Activated CD4-positive, alpha-beta T cell treated with anti-CD3 and anti-CD28 coated beads, Interleukin-2, amount 50 U/mL, for 1 hour (primary cell): ENCODE data around the gene RBM7.

Experiments used
- DNase-seq: peaks from one replicate; pipeline ENCODE4 v3.0.0-alpha.2; 2020

The RBM7 gene, protein sequence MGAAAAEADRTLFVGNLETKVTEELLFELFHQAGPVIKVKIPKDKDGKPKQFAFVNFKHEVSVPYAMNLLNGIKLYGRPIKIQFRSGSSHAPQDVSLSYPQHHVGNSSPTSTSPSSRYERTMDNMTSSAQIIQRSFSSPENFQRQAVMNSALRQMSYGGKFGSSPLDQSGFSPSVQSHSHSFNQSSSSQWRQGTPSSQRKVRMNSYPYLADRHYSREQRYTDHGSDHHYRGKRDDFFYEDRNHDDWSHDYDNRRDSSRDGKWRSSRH

DNA sequence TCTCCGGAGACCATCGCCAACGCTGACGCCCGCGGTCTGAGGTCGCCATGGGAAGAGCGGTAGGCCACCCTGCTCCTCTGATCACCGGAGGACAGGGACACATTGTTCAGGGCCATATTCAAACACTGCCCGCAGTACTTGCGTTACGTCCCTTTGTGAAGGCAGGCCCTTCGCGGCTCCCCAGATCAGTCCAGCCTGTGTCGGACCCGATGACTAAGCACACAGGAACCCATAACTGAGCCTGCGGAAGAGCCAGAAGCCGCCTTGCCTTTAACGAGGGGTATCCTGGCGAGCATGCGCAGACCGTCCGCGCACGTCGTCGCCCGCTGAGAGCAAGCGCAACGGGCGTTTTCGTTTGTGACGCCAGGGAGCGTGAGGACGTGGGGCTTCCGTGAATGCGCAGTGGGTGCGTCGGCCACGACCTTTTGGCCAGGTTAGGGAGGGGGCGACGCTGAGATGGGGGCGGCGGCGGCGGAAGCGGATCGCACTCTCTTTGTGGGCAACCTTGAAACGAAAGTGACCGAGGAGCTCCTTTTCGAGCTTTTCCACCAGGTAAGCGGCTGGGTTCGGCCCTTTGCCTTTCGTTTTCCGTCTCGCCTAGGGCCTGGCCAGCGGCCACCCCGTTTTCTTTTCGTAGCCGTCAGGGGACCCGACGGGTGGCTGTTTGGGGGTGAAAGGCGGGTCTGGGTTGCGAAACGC, at the start of gene RBM7, which contains the start of gene C11orf71:
RBM7 (plus strand) TSS at position 451 of the 699 bp plus-strand sequence; CDS start at position 457, 6 bp downstream.
C11orf71 (minus strand) TSS at position 296 of the 699 bp plus-strand sequence; CDS start at position 116, 180 bp downstream.
- DNase-seq: peak; percentile 98

- no peak for DNase-seq
These were observed 47.0 kb upstream of the RBM7 start for GRCh38 chr11:114353443-114353842.

DNA sequence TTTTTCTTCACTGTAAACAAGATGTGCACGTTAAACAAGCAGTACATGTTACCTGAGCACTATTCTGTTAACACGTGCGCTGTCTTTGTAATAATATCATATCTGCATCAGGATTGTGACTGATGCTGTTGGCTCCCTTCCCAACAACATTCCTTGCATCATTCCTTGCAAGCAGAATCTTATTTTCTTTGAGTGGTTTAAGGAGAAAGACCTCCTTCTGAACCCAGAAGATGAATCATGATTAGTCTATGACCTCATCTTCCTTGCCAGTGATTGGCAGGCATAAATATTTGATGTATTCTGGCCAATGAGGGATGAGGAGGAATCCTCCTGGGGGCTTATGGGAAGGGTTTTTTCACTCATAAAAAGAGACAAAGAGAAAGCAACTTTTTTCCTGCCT, 46.4 kb upstream of the RBM7 start:
- no peak for DNase-seq

DNA sequence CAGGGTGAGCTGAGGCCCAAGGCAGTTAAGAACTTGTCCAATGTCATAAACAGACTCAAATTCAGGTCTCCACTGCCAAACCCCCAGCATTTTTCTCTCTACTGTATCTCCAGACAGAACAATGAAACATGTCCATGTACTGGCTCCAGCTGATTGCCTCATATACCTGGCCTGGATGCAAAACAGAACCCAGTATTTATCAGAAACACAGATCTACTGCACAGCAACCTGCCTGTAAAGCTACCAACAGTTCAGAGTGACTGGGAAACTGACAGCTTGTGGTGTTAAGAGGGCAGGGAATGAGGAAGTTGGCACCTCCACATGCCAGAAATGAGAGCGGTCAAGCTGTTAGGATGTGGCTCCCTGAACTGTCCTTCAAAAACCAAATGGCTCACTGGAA, 41.8 kb upstream of the RBM7 start:
- DNase-seq: no peak

GRCh38 chr11:114359342-114359741, 41.1 kb upstream of the RBM7 start:
- no peak for DNase-seq

DNA sequence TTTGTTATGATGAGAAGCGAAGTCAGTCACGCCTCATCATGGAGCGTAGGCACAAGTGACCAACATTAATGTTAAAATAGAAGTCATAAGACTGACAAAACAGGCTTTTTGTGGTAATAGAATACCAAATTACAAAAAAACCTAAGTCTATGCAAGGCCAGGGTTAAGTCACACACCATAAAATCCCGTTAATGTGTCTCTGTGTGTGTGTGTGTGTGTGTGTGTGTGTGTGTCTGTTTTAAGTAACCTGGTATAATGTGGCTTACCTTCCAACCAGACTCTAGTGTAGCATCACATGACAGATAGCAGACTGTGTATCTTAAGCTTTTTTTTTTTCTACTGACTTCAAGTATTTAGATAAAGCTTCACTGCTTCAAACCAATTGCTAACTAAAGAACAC, 38.1 kb upstream of the RBM7 start:
- no peak for DNase-seq

- DNase-seq: no peak
These were observed 37.5 kb upstream of the RBM7 start for GRCh38 chr11:114362958-114363357.

- no peak for DNase-seq
These were observed 33.9 kb upstream of the RBM7 start for GRCh38 chr11:114366331-114367243.

- DNase-seq: no peak
These were observed 33.1 kb upstream of the RBM7 start for GRCh38 chr11:114367244-114367957.

DNA sequence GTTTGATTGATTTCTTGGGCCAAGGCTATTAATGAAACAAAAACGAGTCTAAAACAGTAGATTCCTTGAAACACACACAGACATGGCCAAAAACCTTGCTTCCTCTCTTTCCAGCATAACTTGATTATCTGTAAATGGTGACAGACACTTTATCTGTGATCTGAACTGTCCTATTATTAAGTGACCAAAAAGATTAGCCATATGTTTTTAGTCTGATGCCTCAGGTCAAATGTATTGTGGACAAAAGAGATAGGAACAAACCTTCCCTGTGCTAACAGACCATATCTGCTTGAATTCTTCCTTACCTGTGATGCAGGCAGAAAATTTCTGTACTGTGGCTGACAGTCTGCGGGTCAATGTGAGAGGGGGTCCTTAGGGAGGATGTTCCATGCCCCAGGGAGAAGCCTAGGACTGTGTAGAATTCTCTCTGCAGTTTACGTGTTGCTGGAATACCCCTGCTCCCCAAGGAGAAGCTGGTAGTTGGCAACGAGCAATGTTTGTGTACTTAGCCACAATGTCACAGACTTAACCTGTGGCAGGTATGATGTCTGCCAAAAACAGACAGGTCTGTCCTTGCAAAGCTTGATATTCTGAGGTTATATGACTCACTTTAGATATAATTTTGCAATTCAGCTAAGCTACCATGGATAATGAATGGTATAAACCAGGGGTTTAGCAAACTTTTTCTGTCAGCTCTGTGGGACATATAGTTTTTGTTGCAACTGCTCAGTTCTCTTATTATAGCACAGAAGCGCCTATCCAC, 31.4 kb upstream of the RBM7 start:
- no peak for DNase-seq

DNA sequence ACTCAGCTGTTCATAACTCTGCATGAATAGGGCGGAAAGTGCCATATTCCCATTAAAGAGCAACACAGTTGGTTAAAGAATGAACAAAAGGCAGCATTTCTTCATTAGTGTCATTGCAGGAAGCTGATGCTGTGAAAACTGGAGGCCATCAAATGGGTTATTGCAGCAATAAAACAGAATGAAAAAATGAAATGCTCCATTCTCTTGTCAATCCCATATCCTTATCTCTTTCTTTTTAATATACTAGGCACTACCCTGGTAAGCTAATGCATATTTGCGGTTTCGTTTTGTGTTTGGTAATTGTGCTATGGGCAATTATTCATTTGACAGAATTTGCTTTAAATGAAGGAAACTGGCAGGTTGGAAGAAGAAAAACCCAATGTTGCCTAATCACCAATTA, 25.4 kb upstream of the RBM7 start:
- no peak for DNase-seq

DNA sequence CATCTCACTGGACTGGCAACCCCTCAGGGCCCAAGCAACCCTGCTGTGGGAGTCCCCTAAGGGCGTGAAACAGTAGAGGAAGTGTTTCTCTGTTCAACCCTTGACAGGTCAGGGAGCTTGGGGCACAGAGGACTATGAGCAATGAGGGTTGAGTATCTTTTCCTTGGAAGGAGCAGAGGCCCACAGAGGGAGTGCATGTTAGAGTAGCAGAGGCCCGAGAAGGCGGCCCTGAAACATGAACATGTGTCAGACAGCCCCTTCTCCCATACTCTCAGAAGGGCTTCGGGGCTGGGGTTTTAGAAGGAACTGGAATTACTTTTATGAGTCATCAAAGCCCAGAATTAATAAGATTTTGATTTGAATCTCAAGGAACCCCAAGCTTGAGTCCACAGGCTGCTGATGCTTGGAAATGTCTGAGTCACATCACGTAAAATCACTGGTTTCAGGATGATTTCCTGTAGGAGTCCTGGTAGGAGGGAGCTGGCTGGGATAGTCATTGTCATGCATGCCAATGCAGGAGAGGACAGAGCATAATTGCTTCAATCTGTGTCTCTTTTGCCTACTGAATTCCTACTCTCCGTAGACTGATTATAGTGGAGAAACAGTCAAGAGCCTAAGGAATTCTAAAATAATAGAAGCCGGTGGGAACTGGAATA, 22.7 kb upstream of the RBM7 start:
- no peak for DNase-seq

- DNase-seq: no peak
These were observed 20.9 kb upstream of the RBM7 start for GRCh38 chr11:114379394-114380069.

GRCh38 chr11:114382509-114382908, 18.0 kb upstream of the RBM7 start:
- no peak for DNase-seq

GRCh38 chr11:114384487-114384886, 16.0 kb upstream of the RBM7 start:
- DNase-seq: no peak

- DNase-seq: no peak
These were observed 14.3 kb upstream of the RBM7 start for GRCh38 chr11:114386131-114386530.

DNA sequence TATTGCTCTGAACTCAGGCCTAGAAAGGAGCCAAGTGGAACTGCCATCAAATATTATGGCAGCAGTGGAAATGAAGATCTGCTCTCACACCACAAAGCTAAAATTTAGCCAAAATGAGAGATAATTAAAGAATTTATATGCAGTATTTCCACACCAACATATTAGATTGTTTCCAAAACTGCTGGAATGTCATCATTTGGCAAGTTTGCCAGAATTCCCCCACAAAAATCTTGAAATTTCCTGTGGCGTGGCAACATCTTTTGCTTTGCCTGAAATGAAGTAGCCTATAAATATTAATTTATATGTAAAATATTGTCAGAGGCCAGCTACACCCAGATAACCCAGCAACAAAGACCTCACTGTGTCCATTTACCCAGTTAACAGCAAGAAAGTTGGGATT, 13.9 kb upstream of the RBM7 start:
- DNase-seq: no peak

- no peak for DNase-seq
These were observed 7.5 kb upstream of the RBM7 start for GRCh38 chr11:114392735-114393667.

DNA sequence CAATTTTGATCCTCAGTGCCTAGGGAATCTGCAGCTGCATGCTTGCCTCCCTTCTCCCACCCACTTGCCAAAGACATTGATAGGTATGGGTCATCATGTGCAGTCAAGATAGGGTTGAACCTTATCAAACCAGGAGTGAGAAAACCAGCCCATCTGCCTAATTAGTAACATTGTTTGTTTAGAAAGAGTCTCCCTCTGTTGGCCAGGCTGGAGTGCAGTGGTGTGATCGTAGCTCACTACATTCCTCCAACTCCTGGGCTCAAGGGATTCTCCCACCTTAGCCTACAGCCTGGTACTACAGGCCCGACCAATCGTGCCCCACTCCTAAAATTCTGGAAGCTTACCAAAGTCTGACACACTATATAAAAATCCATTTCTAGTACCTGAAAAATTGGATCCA, 4.7 kb upstream of the RBM7 start:
- no peak for DNase-seq

DNA sequence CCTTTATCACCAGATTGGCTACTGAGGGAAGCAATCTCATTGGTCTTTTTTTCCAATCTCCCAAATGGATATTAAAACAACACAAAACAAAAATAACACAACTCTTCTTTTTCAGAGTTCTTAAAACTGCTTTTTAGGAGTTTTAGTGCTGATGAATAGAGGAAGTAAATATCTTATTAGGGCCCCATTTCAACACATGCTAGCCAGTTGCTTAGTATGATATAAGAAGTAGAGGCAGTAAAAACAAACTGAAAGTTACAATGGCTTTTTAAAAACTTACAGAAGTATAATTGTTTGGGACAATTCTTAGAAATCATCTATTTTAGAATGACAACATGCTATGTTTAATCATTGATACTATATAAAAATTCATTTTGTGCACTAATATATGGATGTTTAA, 3.5 kb upstream of the RBM7 start:
- DNase-seq: no peak
